HG03095 (cell line): ENCODE data around the gene CORO1A.
"Not testable (repeated sequence)": the region's sequence is repeated elsewhere in the genome, so short reads cannot be mapped to it uniquely, and the experiment has no call there.

Experiments used
- ATAC-seq: cut with Tn5 transposase; IDR thresholded peaks from one replicate; pipeline ENCODE4 v1.9.1; 2021; ENCODE audit warnings: moderate library complexity; ENCODE audit not compliant: unreplicated experiment

Gene CORO1A

DNA sequence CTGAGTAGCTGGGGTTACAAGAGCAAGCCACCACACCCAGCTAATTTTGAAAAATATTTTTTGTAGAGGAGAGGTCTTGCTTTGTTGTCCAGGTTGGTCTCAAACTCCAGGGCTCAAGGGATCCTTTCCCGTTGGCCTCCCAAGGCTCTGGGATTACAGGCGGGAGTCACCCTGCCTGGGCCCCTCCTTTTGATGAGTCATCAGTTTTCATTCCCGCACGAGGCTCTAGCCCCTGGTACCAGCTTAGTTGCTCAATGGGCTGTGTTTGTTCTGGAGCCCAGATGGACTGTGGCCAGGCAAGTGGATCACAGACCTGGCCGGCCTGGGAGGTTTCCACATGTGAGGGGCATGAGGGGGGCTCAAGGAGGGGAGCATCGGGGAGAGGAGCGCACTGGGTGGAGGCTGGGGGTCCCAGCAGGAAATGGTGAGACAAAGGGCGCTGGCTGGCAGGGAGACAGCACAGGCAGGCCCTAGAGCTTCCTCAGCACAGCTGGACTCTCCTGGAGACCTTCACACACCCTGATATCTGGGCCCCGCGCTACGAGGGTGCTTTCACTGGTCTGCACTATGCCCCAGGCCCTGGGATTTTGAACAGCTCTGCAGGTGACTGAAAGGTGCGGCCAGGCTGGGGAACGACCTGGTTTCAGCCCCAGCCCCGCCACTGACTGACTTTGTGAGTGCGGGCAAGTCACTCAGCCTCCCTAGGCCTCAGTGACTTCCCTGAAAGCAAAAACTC, 16.4 kb downstream of the CORO1A start:
- not testable (repeated sequence) for ATAC-seq

DNA sequence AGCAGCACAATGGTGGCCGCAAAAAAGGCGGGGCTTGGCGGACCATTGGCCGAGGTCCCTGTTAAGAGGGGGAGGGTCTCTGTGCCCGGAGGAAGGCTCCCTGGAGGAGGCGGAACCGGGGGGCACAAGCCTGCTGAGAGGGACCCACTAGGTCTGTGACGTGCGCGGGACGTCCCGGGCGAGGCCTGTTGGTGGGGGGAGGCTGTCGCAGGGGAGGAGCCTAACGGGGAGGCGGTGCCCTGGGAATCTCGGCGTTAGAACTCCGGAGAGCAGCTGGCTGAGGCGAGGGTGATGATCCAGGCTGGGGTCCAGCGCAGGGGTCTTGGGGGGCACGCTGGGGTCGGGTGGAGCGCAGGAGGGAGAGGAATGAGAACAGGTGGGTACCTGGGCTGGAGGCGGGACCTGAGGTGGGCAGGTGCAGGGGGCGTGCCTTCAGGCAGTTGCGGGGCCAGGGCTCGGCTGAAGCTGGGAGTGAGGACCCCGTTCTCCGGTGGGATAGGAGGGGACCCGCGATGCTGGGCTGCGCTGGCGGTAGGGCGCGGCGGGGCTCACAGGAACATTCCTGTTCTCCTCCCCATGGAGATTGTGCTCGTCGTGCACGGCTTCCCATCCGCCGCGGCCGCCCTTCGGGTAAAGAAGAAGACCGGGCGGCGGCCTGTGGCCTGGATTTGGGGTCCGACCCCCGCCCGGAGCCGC, 22.3 kb downstream of the CORO1A start:
- not testable (repeated sequence) for ATAC-seq

DNA sequence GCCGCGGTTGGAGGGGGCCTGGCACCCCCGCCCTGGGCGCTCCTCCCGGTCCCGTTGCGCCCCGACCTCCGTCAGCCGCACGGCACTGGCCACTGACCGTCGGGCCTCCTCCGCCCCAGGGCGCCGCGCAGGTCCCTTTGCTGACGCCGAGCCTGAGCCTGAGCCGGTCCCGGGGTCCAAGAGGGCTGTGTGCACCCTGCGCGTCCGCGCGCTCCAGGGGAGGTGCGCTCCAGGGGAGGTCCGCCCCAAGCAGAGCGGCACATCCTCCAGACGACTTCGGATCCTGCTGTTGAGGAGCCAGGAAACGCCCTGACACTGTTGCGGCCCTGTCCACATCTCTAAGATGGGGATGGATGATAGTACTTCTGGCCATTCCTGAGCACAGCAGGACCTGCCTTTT, 22.9 kb downstream of the CORO1A start:
- not testable (repeated sequence) for ATAC-seq

DNA sequence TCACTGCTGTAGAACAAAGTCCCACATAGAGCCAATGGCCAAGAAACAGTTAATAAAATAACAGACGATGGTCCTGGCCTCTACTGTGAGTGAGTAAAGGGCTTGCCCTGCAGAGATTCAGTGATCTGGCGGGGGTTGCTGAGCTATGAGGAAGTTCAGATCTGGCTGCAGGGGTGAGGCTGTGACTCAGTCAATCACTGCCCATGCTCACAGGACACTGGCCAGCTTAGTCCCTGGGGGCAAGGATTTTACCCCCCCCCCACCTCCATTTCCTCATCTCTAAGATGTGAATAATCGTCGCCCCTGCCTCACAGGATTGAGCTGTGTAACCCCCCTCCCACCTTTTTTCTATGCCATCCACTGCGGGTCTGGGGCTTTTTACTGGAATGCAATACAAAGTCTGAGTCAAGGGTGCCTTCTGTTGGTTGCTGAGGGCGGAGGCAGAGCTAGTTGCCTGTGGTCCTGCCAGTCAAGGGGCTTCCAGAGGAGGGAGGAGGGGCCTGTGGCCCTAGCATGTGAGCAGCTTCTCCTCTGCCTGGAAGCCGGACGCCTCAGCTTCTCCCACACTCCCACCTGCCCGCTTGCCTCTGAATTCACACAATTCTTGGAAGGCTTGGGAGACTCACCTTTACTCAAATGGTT, 23.8 kb downstream of the CORO1A start:
- not testable (repeated sequence) for ATAC-seq

DNA sequence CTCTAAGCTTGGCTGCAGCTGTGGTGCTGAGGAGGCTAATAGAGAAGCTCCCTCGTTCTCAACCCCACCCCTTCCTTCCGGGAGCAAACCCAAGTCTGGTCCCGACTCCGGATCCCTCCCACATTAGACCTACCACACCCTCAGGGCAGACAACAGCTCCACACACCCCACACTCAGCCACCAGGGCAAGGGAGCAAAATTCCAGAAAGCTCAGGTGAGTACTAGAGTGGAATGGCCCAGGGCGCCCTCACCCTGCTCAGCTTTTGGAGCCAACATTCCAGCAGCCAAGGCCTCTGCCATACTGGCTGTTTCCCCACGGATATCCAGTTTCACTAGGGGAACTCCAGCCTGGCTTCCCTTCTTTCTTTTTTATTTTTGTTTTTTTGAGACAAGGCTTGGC, 25.6 kb downstream of the CORO1A start:
- ATAC-seq = not testable (repeated sequence)

DNA sequence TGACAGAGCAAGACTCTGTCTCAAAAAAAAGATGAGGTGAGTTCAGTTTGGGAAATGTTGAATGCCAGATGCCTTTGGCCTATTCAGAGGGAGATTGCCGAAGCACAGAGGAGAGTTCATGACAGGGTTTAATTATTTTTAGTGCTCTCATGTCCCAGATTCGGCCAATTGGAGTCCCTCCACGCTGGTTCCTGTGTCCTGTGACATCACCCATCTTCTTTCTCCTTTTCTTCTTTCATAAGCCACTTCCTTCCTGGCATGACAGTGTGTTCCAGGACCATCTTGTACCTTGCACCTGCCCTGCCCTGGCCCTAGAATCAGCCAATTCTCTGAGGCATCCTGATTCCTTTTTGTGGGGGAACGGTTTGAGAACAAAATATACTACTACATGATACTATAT, 28.0 kb downstream of the CORO1A start:
- ATAC-seq = not testable (repeated sequence)

DNA sequence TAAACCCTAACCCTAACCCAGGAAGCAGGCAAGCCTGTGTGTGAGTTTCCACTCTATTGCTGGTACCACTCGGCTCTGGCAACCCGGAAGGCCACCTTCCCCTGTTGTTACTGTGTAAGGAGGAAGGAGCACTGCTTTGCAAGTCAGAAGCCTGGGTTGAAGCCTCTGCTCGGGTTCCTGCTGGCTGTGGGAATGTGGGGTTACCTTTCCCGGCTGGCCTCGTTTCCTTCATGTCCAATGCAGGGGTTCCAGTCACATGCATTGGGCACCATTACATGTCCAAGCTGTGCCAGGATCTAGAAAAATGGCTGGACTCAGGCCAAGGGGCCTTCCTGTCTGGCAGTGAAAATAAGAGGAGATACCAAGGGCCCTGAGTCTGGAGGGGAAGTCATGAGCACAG, 33.7 kb downstream of the CORO1A start:
- ATAC-seq = not testable (repeated sequence)
